ENCODE results near the gene STPG1.

DNA sequence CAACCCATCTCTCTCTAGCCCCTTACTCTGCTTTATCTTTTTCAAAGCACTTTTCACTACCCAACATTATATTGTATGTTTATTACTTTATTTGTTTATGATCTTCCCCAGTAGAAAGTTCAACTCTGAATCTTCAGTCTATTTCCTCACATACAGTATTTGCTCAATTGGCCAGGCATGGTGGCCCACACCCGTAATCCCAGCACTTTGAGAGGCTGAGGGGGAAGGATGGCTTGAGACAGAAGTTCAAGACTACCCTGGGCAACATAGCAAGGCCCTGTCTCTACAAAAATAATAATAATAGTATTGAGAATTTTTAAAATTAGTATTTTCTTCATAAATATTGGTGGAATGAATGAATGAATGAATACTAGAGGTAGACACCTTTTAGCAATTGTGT lies 1.2 kb downstream of the STPG1 start:
- TF ChIP-seq, protein P1, sequence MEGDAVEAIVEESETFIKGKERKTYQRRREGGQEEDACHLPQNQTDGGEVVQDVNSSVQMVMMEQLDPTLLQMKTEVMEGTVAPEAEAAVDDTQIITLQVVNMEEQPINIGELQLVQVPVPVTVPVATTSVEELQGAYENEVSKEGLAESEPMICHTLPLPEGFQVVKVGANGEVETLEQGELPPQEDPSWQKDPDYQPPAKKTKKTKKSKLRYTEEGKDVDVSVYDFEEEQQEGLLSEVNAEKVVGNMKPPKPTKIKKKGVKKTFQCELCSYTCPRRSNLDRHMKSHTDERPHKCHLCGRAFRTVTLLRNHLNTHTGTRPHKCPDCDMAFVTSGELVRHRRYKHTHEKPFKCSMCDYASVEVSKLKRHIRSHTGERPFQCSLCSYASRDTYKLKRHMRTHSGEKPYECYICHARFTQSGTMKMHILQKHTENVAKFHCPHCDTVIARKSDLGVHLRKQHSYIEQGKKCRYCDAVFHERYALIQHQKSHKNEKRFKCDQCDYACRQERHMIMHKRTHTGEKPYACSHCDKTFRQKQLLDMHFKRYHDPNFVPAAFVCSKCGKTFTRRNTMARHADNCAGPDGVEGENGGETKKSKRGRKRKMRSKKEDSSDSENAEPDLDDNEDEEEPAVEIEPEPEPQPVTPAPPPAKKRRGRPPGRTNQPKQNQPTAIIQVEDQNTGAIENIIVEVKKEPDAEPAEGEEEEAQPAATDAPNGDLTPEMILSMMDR (conservative IDR thresholded peaks at IDR 0.05) = no peak
- no peak for TF ChIP-seq ZFX (IDR thresholded peaks at IDR 0.05)

All from C4-2B (cell line).